GM12878 (cell line): ENCODE results near the gene ZC3H7B. TPM values are rescaled to one million over a fixed set of nuclear protein-coding genes. Genes with fewer than 3 reads are reported as not detected.

ENCODE experiments used
- ATAC-seq: fragments of 200-7000 bp; cut with Tn5 transposase; 3 replicates; pipeline ENCODE4 v1.9.1; 2020; ENCODE audit warnings: mild to moderate bottlenecking, moderate library complexity
- BruUV-seq: library from RNA; stranded (reverse); fragments of 400-500 nt; replicated peaks from 2 replicates; lab custom pipeline; 2021; lab: Mats Ljungman, UMichigan
- CTCF ChIA-PET: fragments of 300-600 bp; sonication (Branson Sonifier 250); formaldehyde crosslinking; extraction: SDS; loops from one replicate; lab custom pipeline; 2021; ENCODE audit warnings: inconsistent platforms; lab: Yijun Ruan, JAX
- POLR2A ChIA-PET: fragments of 350-600 bp; formaldehyde crosslinking; extraction: SDS; loops from one replicate; lab custom pipeline; 2021; ENCODE audit warnings: inconsistent platforms; lab: Charles Lee
- RAD21 ChIA-PET: fragments of 300-600 bp; sonication (Branson Sonifier 250); formaldehyde crosslinking; loops from one replicate; lab custom pipeline; 2023; ENCODE audit warnings: antibody characterized with exemption; ENCODE audit not compliant: unreplicated experiment; lab: Charles Lee
- SMC1A ChIA-PET: fragments of 300-600 bp; sonication (Branson Sonifier 250); formaldehyde crosslinking; loops from one replicate; lab custom pipeline; 2023; ENCODE audit not compliant: unreplicated experiment, uncharacterized antibody; lab: Charles Lee
- DNase-seq: peaks from one replicate; pipeline ENCODE4 v3.0.0-alpha.2; 2011; ENCODE audit warnings: low read depth, low spot score
- FAIRE-seq: peaks from 3 replicates; lab custom pipeline; 2011; peaks lifted over from hg19 to GRCh38; lab: Jason Lieb, UNC
- H2AFZ ChIP-seq: 2 replicates; pipeline ENCODE4 v1.6.0; 2011; ENCODE audit warnings: low read depth, low read length, control low read depth; ENCODE audit not compliant: control insufficient read depth
- H3K27ac ChIP-seq: 2 replicates; pipeline ENCODE4 v1.5.1; 2011; ENCODE audit warnings: control low read depth; ENCODE audit not compliant: control insufficient read depth, insufficient read depth
- H3K27me3 ChIP-seq, 2 experiments: replicated peaks in 1 of 2; 2 replicates each; pipeline versions ENCODE4 v1.6.0 to v1.6.1; 2011; ENCODE audit warnings: low read length in 1 of 2; ENCODE audit not compliant: control insufficient read depth in 2 of 2, insufficient read depth in 2 of 2
- H3K36me3 ChIP-seq, 2 experiments: 2 replicates each; pipeline ENCODE4 v1.5.1; 2011; ENCODE audit warnings: low read length in 1 of 2; ENCODE audit not compliant: control insufficient read depth in 2 of 2, insufficient read depth in 2 of 2
- H3K4me1 ChIP-seq: 2 replicates; pipeline ENCODE4 v1.6.1; 2011; ENCODE audit warnings: mild to moderate bottlenecking, low read length, moderate library complexity, mixed read lengths; ENCODE audit not compliant: control insufficient read depth, insufficient read depth
- H3K4me2 ChIP-seq: 2 replicates; pipeline ENCODE4 v1.6.0; 2011; ENCODE audit warnings: control low read depth; ENCODE audit not compliant: control insufficient read depth, insufficient read depth
- H3K4me3 ChIP-seq: fragments of 200-600 bp; sonication (generic); 2 replicates; pipeline ENCODE4 v1.5.1; 2016
- H3K79me2 ChIP-seq: 2 replicates; pipeline ENCODE4 v1.6.0; 2011; ENCODE audit warnings: low read length; ENCODE audit not compliant: control insufficient read depth, insufficient read depth
- H3K9ac ChIP-seq: 2 replicates; pipeline ENCODE4 v1.8.0; 2011; ENCODE audit warnings: low read length, control low read depth, mixed read lengths; ENCODE audit not compliant: control insufficient read depth, insufficient read depth
- H3K9me3 ChIP-seq: replicated peaks from 3 replicates; pipeline ENCODE4 v1.5.1; 2011; ENCODE audit warnings: mild to moderate bottlenecking, low read length; ENCODE audit not compliant: control insufficient read depth, insufficient read depth
- H4K20me1 ChIP-seq: 2 replicates; pipeline ENCODE4 v1.6.0; 2011; ENCODE audit not compliant: control insufficient read depth, insufficient read depth
- CHD1 ChIP-seq: IDR thresholded peaks from 2 replicates; pipeline ENCODE4 v1.6.1; 2012; ENCODE audit warnings: low read depth, low read length, improper control_type of control experiment
- CHD4 ChIP-seq: fragments of 200-600 bp; sonication (generic); IDR thresholded peaks from 2 replicates; pipeline ENCODE4 v1.6.1; 2016; ENCODE audit warnings: mild to moderate bottlenecking
- E2F4 ChIP-seq: IDR thresholded peaks from 2 replicates; pipeline ENCODE4 v1.6.1; 2012; ENCODE audit warnings: low read depth, low read length, improper control_type of control experiment
- ETV6 ChIP-seq, 2 experiments: fragments of 450-650 bp in 1 of 2; IDR thresholded peaks in 1 of 2; conservative IDR thresholded peaks in 1 of 2; 2 replicates each; pipeline ENCODE4 v1.6.1; 2014; ENCODE audit warnings: antibody characterized with exemption in 1 of 2, borderline replicate concordance in 1 of 2, low read depth in 1 of 2, mild to moderate bottlenecking in 1 of 2, moderate library complexity in 1 of 2
- FOXK2 ChIP-seq: fragments of 450-650 bp; IDR thresholded peaks from 2 replicates; pipeline ENCODE4 v1.6.1; 2017; ENCODE audit warnings: mild to moderate bottlenecking, moderate library complexity
- KAT2A ChIP-seq: conservative IDR thresholded peaks from 2 replicates; pipeline ENCODE4 v1.6.1; 2011; ENCODE audit warnings: low read depth, low read length; ENCODE audit not compliant: control insufficient read depth
- MEF2A ChIP-seq: IDR thresholded peaks from 2 replicates; pipeline ENCODE4 v1.6.1; 2011; ENCODE audit warnings: low read depth, mild to moderate bottlenecking, low read length, moderate library complexity; ENCODE audit not compliant: insufficient read depth
- MTA3 ChIP-seq: IDR thresholded peaks from 2 replicates; pipeline ENCODE4 v1.6.1; 2012; ENCODE audit warnings: low read length, inconsistent platforms, borderline replicate concordance
- MXI1 ChIP-seq: fragments of 150-350 bp; IDR thresholded peaks from 2 replicates; pipeline ENCODE4 v1.6.1; 2011; ENCODE audit warnings: low read depth, mild to moderate bottlenecking, inconsistent platforms, low read length, improper control_type of control experiment
- PML ChIP-seq: IDR thresholded peaks from 2 replicates; pipeline ENCODE4 v1.6.1; 2012; ENCODE audit warnings: low read length, inconsistent platforms
- RAD21 ChIP-seq: IDR thresholded peaks from 2 replicates; pipeline ENCODE4 v1.6.1; 2011; ENCODE audit warnings: mild to moderate bottlenecking, low read depth, low read length, moderate library complexity; ENCODE audit not compliant: insufficient read depth
- RELA ChIP-seq: fragments of 450-650 bp; IDR thresholded peaks from 2 replicates; pipeline ENCODE4 v1.8.0; 2014; ENCODE audit warnings: borderline replicate concordance; ENCODE audit not compliant: partially characterized antibody
- SMAD1 ChIP-seq: fragments of 450-650 bp; IDR thresholded peaks from 2 replicates; pipeline ENCODE4 v1.6.1; 2018; ENCODE audit warnings: mild to moderate bottlenecking, low read depth; ENCODE audit not compliant: partially characterized antibody
- SRF ChIP-seq, 2 experiments: IDR thresholded peaks; 2 replicates each; pipeline ENCODE4 v1.6.1; 2011; ENCODE audit warnings: low read depth in 2 of 2, low read length in 2 of 2, mild to moderate bottlenecking in 1 of 2, moderate library complexity in 1 of 2
- TCF7 ChIP-seq: IDR thresholded peaks from 2 replicates; pipeline ENCODE4 v1.6.1; 2014; ENCODE audit warnings: antibody characterized with exemption, borderline replicate concordance
- WRNIP1 ChIP-seq: IDR thresholded peaks from 2 replicates; pipeline ENCODE4 v1.6.1; 2011; ENCODE audit warnings: low read depth, low read length, improper control_type of control experiment, borderline replicate concordance
- ZBTB11 ChIP-seq: fragments of 450-650 bp; formaldehyde crosslinking; IDR thresholded peaks from 2 replicates; pipeline ENCODE4 v1.5.0; 2022; ENCODE audit warnings: mild to moderate bottlenecking, missing genetic modification characterization
- ZBTB33 ChIP-seq: fragments of 450-650 bp; IDR thresholded peaks from 2 replicates; pipeline ENCODE4 v1.6.1; 2017; ENCODE audit warnings: mild to moderate bottlenecking
- ZSCAN29 ChIP-seq: fragments of 450-650 bp; IDR thresholded peaks from 2 replicates; pipeline ENCODE4 v1.6.1; 2017; ENCODE audit warnings: mild to moderate bottlenecking, moderate library complexity
- WGBS: methylation state at CpG from one replicate; pipeline ENCODE4 v1.1.6; 2016; ENCODE audit warnings: low lambda C conversion rate; ENCODE audit not compliant: insufficient replicate concordance, insufficient coverage; ENCODE audit errors: missing lambda C conversion rate; 5-methylcytosine and 5-hydroxymethylcytosine counted together
- in situ Hi-C: fragments of 300-500 bp; cut with MboI; formaldehyde crosslinking; loops from 9 replicates; pipeline ENCODE4 v1.14.3; 2018; ENCODE audit warnings: mixed read lengths
- intact Hi-C: fragments of 100-400 bp; cut with micrococcal nuclease; formaldehyde crosslinking; loops from one replicate; pipeline ENCODE4 v1.14.2; 2022; ENCODE audit not compliant: unreplicated experiment
- polyA plus RNA-seq, 11 experiments: library from polyadenylated mRNA; depleted of rRNA in 4 of 11; unstranded in 6 of 11; stranded (reverse) in 5 of 11; fragments of >200 nt; fragmentation: Nextera tagmentation in 4 of 11; fragmentation: Illumina TruSeq in 1 of 11; extraction: Ambion mirVana in 4 of 11; extraction: Trizol in 1 of 11; gene quantifications; 1 replicate in 1 of 11; 2 replicates in 10 of 11; pipeline versions ENCODE4 v1.2.1 to v1.2.3, GENCODE V29; 2011 to 2016; ENCODE audit warnings: inconsistent platforms in 2 of 11, missing spikeins in 2 of 11, low read depth in 1 of 11
- total RNA-seq, 4 experiments: library from RNA; depleted of rRNA in 3 of 4; stranded (reverse); fragments of >200 nt in 3 of 4; fragmentation: Illumina TruSeq in 1 of 4; extraction: Trizol in 1 of 4; gene quantifications; 2 replicates each; pipeline versions ENCODE4 v1.2.1 to v1.2.3, GENCODE V29; 2013 to 2021

ZC3H7B gene
- total and polyA plus RNA-seq, 10 of the 15 experiments (the other 5 are each of a cell fraction or from before 2014, with no cell fraction given), result 0.26 to 52.3 (median 22.4) TPM

GRCh38 chr22:41343300-41343699 is 42.0 kb downstream of the ZC3H7B start:
- Histone ChIP-seq H2AFZ (no peak overlapping the region), H3K9me3 (no peaks in the 10 kb centered on the region), H3K27ac (no peak overlapping the region), H3K9ac (no peak overlapping the region), H3K27me3 (no peaks in the 10 kb centered on the region), H4K20me1 (no peaks in the 10 kb centered on the region), H3K4me2 (no peak overlapping the region), H3K4me3 (no peak overlapping the region), H3K4me1 (no peaks in the 10 kb centered on the region), H3K36me3 (peaks cover 13 to 35% of the 10 kb centered on the region in 2 experiments; a peak in 3 of 4 replicates), H3K79me2 (no peaks in the 10 kb centered on the region)
- 96% methylated on average over 18 of the region's 18 CpGs for WGBS
- DNase-seq (no peak), FAIRE-seq (no peak), ATAC-seq (no peak)
- intact Hi-C loops, result no loop called here
- RAD21 ChIA-PET, result no interaction called here
- CTCF ChIA-PET, result no interaction called here
- TF ChIP-seq RAD21 (no peak), FOXK2 (no peak), ETV6 (conservative IDR thresholded peaks at IDR 0.05 in 1 of 2, IDR thresholded peaks at IDR 0.05 in 1 of 2; ENCODE audit: borderline replicate concordance in 1 of 2, low read depth in 1 of 2) (no peak), WRNIP1 (no peak), RELA (no peak), CHD1 (no peak), PML (no peak), MTA3 (no peak), SRF (IDR thresholded peaks at IDR 0.05; ENCODE audit: low read depth in 2 of 2, low read length in 2 of 2) (no peak), SMAD1 (no peak), CHD4 (no peak), E2F4 (no peak), MEF2A (no peak), ZBTB33 (no peak), ZSCAN29 (no peak), KAT2A (no peak), MXI1 (no peak), ZBTB11 (CRISPR knock-in tag) (no peak), TCF7 (no peak)
- in situ Hi-C loops, result no loop called here
- POLR2A ChIA-PET, result interaction anchor here (1.1 kb wide), 1 partner anchor 9 kb away, joined by 3 read pairs; no protein-coding TSS in a partner anchor
- SMC1A ChIA-PET, result no interaction called here
- BruUV-seq, result no TSS peak
